Cardiac atrium fibroblast (primary cell): Measurements from ENCODE around the gene MDK. TPM values are rescaled to one million over a fixed set of nuclear protein-coding genes. Genes with fewer than 3 reads are reported as not detected.

Experiments used
- total RNA-seq: library from RNA; depleted of rRNA; stranded (reverse); fragments of >200 nt; gene quantifications from 2 replicates; pipeline ENCODE4 v1.2.3, GENCODE V29; 2015

The MDK gene, protein sequence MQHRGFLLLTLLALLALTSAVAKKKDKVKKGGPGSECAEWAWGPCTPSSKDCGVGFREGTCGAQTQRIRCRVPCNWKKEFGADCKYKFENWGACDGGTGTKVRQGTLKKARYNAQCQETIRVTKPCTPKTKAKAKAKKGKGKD
- total RNA-seq, result 14.7 and 45.5 TPM in 2 replicates

DNA sequence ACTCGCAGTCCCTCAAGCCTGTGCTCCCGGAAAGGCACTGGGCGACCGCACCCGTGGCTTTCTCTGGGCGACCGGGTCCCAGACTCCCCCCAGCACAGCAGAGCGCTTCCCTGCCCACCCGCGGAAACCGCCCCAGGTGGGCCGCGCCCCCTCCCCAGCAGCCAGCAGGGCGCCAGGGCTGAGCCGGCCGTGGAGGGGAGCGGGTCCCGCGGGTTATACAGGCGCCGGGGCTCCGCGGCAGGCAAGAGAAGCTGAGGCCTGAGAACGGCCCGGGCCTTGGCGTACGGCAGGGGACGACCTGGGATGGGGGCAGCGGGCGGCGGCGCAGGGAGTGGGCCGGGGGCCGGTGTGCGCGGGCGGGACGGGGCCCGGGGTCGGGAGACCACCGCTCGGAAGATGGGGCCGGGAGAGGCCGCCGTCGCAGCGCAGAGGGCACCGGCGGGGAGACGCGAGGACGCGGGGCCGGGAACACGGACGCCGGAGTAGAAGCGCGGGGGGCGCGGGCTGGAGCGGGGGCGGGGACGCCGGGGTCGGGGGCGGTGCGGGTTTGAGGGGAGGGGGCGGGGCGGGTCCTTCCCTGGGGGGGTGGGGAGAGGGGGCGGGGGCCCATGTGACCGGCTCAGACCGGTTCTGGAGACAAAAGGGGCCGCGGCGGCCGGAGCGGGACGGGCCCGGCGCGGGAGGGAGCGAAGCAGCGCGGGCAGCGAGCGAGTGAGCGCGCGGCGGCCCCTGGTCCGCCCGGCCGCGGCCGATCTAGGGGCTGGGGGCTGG, at the start of gene MDK:
MDK (plus strand) TSS at position 622 of the 771 bp plus-strand sequence. CDS start 389 bp downstream, outside the sequence.

DNA sequence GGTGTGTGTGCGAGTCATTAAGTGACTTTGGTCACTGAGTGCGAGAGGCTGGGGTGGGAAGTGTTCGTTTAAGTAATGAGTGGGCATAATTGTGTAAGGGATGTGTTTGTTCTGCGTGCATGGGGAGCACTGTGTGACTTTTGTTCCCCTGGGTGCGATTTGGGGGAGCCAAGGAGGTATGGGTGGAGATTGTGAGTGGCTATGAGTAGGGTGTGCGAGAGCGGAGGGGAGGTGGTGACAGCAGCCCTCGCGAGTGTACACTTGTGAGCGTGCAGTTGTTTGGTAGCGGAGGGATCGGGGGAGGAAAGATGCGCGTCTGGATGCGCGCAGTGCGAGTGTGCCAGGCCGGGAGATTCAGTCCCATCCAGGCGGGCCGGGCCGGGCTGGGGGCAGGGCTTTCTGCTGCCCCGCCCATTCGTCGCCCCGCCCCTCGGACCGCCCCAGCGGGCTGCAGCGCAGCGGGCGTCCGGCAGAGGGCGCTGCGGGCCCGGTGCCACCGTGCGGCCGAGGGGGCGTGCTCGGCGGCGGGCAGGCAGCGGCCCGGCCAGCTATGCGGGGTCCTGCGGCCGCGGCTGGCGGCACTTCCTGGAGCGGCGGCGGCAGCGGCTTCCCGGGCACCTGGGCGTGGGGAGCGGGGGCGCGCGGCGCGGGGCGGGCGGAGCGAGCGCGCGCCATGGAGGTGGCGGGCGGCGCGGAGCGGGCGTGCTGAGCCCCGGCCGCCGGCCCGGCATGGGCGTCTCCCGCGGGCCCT, 34.4 kb upstream of the MDK start, which contains the start of gene DGKZ:
DGKZ (plus strand) TSS at position 578 of the 751 bp plus-strand sequence. CDS start 197 bp downstream, outside the sequence.

DNA sequence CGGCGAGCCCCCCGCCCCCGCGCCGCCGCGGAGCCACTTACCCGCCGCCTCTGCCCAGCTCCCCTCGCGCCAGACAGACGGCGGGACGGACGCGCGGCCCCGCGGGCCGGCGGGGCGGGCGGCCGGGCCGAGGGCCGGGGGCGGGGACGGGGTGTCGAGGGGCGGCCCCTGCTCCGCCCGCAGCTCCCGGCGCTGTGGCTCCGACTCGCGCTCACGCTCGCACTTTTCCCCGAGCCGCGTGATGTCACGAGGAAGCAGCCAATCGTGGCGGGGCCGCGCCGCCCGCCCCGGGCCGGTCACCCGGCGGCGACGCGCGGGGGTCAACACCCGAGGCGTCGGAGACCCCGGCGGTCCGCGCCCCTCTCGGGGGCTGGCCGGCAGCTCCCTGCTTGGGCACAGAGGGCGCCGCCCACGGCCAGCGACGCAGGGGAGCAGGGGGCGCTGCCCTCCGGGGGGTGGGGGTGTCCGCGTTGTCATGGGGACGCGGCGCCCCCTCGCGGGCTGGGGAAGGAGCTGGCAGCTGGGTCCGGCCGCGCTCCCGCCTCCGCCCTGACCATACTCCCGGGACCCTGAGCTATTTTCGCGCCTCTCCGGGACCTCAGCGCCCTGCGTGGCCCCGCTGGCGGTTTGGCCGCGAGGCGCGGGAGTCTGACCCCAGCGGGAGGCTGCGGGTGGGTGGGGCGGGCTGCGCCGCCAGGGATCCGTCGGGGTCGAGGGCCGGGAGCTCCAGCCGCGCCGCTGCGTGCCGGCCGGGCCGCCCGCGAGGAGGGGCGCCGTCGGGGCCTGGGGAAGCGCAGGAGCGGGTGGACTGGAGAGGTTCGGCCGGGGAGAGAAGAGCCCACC, 10.3 kb downstream of the MDK start, which contains the start of gene CHRM4:
CHRM4 (minus strand) TSS at position 199 of the 843 bp plus-strand sequence. CDS start 5,219 bp downstream, outside the sequence.

Other genes with a start within 250 kb of the MDK start
- gene CREB3L1, start 104.0 kb upstream of the MDK start, total RNA-seq, result 31.3 and 41.9 TPM in 2 replicates
- gene DGKZ, start 34.2 kb upstream of the MDK start, total RNA-seq, result 27.1 and 50.5 TPM in 2 replicates
- gene CHRM4, start 10.1 kb downstream of the MDK start, total RNA-seq, result 0.18 TPM in 1 of 2 replicates, not detected in the other
- gene AMBRA1, start 212.4 kb downstream of the MDK start, total RNA-seq, result 17.3 and 19.1 TPM in 2 replicates
- gene HARBI1, start 235.6 kb downstream of the MDK start, total RNA-seq, result 2.9 and 5.7 TPM in 2 replicates
- gene ATG13, start 235.9 kb downstream of the MDK start, total RNA-seq, result 92.6 and 116 TPM in 2 replicates